ENCODE results near the gene ME2.
"Not testable (repeated sequence)": the region's sequence is repeated elsewhere in the genome, so short reads cannot be mapped to it uniquely, and the experiment has no call there.

Gene ME2

DNA sequence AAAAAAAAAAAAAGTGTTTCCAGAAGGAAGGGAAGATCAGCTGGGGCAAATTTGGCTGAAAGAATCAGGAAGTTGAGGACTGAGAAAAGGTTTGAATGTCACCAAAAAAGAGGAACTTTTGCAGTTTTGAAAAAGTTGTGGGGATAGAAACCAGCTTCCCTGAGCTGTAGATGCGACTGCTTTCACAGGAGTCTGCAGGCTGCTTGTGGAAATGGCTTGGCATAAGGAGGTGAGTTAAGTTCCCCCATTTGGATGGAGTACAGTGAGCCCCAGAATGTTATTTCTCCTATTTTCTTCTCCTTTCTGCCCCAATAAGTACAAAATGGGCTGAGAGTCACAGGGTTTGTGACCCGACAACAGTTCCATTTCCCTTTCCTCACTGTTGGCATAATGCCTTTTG lies 16.5 kb upstream of the ME2 start:
- no peak for DNase-seq

DNA sequence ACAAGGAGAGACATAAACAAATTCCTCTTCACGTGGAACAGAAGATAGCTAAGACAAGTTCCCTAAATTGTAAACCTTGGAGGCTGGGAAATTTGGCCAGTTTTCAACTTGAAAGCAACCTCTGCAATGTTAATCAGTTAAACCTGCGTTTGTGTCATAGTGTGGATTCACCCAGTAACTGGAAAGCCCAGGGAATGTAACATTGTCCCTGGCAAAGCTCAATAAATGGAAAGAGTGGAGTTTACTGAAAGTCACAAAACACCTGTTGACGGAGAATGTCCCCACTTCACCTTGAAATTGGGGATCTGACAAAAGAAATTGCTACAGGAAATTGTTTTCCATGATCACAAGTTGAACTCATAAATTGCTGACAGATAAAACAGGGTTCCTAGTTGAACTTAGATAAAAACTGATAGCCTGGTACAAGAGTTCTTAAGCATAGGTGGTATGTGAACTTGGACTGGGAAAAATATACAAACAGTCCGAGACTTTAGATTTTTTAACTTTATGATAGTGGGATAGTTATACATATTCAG lies 15.0 kb upstream of the ME2 start:
- DNase-seq: no peak

DNA sequence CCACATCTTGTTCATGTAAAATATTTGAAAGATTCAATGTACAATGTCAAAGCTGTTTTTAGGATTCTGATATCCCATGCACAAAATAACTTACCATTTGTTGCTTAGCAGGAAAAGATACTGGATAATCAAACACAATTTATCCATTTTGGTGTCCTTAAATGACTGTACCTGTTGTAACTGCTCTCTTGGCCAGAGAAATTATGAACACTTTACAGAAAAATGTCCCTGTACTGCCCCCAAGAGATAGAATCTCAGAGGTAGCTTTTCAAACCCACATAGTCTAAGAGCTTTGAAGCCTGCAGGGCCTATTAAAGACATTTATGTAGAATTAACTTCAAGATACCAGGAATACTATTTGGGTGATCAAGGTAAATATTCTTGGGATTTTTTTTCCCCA lies 12.2 kb upstream of the ME2 start:
- DNase-seq: no peak

GRCh38 chr18:50869150-50869549 lies 9.8 kb upstream of the ME2 start:
- DNase-seq: no peak

GRCh38 chr18:50870138-50870845 lies 8.6 kb upstream of the ME2 start:
- DNase-seq: no peak

GRCh38 chr18:50871846-50872245 lies 7.1 kb upstream of the ME2 start:
- DNase-seq: no peak

DNA sequence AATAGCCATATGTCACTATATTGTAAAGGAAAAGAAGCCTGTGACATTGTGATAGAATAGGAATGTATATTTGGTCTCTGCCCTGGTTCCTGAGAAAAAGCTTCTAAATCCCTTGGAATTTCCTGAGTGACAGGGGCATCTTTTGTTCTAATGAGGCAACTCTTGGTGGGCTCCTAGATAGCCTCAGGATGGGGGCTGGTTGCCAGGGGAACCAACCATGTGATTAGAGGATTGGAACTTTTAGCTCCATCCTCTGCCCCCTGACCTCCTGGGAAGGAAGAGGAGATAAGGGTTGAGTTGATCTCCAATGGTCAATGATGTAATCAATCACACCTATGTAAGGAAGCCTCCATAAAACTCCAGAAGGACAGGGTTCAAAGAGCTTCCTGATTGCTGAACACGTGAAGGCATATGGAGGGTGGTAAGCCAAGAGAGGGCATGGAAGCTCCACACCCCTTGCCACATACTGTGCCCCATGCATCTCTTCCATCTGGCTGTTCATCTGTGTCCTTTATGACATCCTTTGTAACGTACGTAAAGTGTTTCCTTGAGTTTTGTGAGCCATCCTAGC lies 2.9 kb upstream of the ME2 start:
- no peak for DNase-seq

- DNase-seq: no peak
These were observed 1.2 kb upstream of the ME2 start for GRCh38 chr18:50877545-50878265.

DNA sequence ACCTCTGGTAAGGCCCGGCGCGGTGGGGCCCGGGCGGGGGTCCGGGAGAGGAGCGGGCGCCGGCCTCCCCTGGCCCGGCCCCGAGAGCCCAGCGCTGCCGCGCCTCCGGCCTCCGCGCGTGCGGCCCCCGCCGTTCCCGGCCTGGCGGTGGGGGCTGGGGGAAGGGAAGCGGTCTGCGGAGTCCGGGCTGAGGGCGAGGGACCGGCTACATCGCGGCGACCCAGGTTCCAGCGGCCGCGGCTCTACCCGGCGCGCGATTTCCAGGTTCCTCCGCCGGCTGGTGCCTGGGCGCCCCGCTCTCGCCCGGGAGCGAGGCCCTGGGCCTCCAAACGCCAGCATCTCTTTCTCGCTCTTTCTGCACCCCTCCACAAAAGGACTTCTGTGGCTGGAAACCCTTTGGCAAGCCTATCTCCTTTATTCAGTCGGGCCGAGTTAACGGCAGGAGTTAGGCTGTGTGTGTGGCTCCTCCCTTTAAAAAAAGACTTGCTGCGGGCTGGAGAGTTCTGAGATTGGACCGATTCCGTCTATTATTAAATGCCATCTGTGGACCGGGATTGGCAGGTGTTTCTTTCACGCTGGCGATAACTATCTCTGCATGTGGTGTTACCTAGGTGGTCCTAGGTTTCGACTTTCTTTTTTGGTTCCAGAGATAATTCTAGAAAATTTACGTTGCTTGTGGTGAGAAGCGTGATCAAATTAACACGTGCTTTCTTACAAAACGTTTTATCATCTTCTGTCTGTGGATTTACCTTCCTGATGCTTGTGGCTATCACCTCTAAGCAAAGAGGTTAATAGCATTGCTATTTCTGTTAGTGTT lies 592 bp downstream of the ME2 start:
- no peak for DNase-seq

DNA sequence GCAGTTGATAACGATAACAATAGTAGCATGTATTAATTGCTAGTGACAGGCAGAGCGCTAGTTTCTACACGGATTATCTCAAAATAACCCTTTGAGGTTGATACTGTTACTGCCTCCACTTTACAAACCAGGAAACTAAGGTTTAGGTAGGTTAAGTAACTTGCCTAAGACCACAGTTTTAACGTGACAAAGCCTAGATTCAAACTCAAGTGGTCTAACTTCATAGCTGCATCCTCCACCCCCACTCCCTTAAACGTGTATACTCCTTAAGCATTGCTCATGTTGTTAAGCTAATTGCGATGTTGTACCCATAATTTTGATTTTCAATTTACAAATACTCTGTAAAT lies 1.2 kb downstream of the ME2 start:
- DNase-seq: no peak

DNA sequence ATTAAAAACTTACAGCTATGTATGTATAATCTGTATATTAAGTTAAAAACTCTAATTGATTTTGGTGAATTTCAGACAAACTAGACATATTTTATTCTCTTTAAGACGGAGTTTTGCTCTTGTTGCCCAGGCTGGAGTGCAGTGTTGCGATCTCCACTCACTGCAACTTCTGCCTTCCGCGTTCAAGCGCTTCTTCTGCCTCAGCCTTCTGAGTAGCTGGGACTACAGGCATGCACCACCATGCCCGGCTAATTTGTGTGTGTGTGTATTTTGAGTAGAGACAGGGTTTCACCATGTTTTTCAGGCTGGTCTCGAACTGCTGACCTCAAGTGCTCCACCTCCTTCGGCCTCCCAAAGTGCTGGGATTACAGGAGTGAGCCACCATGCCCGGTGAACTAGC lies 2.0 kb downstream of the ME2 start:
- DNase-seq: not testable (repeated sequence)

DNA sequence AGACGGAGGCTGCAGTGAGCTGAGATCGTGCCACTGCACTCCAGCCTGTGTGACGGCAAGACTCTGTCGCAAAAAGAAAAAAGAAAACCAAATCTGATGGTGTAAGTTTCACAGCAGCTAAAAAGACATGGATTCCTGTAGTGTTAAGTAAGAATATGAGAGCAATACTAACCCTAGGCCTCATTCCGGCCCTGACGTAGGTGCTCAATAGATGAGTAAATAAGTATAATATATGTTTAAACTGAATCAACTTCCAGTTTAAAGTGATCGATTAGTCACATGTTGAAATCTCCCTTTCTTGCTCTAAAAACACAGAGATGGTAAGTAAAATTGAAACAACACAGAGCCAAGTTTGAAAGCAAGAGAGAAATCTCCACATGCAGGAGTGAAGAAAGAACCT lies 8.0 kb downstream of the ME2 start:
- no peak for DNase-seq

- DNase-seq: no peak
These were observed 16.6 kb downstream of the ME2 start for GRCh38 chr18:50895350-50896045.

DNA sequence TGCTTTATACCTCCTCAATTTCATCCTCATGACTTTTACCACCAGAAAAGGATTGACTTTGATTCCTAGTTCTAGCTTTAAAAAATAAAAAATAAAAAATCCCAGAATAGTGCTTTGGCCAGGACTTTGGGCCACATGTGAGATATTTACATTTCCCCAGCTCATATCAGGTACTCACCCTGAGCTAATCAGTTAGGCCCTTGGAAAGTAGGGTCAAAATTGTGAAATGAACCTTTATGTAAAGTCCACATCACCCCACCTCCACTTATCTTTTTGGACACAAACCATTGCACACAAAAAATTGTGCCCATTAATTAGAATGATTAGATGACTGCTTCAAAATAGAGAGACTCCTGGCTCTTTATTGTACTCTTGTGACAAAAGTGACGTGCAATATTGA lies 17.2 kb downstream of the ME2 start:
- no peak for DNase-seq

- no peak for DNase-seq
These were observed 20.0 kb downstream of the ME2 start for GRCh38 chr18:50898919-50899318.

GRCh38 chr18:50902797-50903196 lies 23.9 kb downstream of the ME2 start:
- DNase-seq: no peak

DNA sequence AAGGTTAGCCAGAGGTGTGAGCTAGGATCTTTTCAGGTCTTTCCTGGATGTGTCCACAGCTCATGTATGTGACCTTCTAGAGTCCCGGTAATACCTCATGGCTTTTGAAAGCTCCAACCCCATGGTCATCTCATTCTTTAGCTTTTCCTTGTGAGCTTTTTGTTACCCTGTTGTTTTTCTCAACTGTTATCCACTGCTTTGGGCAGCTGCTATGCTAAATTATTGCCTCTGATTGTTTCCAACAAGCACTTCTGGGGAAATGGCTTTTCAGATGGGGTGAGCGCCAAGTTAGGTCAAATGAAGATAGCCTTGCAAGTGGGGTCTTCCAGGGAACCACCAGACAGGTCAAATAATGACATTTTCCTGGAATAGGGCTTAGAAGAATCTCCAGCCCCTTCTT lies 27.9 kb downstream of the ME2 start:
- no peak for DNase-seq

DNA sequence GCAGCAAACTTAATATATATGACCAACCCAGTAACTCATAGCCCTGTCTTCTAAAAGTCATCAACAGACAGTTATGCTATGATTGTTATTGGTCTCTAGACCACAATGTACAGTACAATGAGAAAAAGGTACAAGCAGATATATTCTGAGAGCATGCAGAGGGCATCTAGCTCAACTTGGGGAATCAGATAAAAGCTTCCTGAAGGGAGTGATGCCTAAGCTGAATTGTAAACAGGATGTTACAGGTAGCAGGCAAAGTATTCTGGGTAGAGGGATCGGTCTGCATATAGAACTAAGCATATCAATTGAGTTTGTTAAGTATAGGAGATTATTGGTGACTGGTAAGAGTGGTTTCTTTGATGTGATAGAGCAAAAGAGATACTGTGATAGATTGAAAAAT lies 30.3 kb downstream of the ME2 start:
- no peak for DNase-seq

GRCh38 chr18:50911006-50911405 lies 32.1 kb downstream of the ME2 start:
- no peak for DNase-seq

DNA sequence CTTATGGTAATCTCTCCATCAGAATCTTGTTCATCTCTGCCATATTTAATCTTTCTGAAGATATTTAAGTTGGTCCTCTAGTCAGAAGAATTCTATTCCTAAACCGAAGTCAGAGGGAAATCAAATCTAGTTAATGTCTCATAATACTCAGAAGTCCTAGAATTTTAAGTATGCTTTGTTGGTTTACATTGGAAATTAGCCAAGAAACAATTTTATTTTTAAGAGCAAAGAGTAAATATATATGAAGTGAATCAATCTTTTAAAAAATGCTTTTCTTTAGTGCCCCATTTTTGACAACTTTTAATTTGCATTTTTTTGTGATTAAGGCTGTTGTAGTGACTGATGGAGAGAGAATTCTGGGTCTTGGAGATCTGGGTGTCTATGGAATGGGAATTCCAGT lies 38.1 kb downstream of the ME2 start:
- DNase-seq: no peak

DNA sequence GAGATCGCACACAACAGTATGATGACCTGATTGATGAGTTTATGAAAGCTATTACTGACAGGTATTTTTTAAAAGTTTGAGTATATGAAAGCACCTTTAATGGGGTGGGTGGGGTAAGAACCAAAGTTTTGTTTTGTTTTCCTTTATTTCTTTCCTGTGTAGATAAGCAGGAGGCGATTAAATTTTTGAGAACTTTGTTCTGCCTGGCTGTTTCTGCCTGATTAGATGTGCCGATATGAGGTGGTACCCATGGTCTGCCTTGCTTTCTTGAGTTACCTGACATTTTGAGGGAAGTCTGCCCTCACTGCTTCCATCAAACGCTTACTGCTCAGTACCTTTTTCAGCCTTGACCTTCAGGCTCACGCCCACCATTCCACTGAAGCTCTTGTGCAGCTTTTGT lies 39.2 kb downstream of the ME2 start:
- no peak for DNase-seq

GRCh38 chr18:50924372-50924771 lies 45.5 kb downstream of the ME2 start:
- no peak for DNase-seq

GRCh38 chr18:50926521-50926920 lies 47.6 kb downstream of the ME2 start:
- DNase-seq: no peak

Data from activated CD8-positive, alpha-beta memory T cell treated with anti-CD3 and anti-CD28 coated beads, Interleukin-2, amount 50 U/mL, for 4 hours (primary cell).